GM19023 (cell line): ENCODE results near the gene ADI1.

Experiments used
- ATAC-seq: cut with Tn5 transposase; IDR thresholded peaks from one replicate; pipeline ENCODE4 v1.9.1; 2021; ENCODE audit warnings: mild to moderate bottlenecking, moderate library complexity; ENCODE audit not compliant: unreplicated experiment

Gene ADI1

GRCh38 chr2:3519255-3520205 lies at the start of gene ADI1:
TSS of gene ADI1 (minus strand) at chr2:3519531. CDS start at chr2:3519487, 44 bp downstream.
- ATAC-seq = peak; percentile 70

DNA sequence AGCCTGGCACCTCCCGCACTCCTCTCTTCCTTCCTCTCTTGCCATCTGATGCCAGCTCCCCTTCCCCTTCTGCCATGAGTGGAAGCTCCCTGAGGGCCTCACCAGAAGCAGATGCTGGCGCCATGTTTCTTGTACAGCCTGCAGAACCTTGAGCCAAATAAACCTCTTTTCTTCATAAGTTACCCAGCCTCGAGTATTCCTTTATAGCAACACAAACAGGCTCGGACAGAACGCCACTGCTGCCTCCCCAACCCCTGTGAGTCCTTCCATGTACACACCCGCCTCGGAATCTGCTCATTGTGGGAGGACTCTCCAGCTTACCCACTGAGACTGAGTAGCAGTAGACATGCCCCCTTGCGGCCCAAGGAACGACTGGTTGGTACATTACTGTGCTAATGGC lies 47.5 kb upstream of the ADI1 start:
- no peak for ATAC-seq

GRCh38 chr2:3565117-3565516 lies 45.8 kb upstream of the ADI1 start:
- no peak for ATAC-seq

GRCh38 chr2:3563521-3563976 lies 44.2 kb upstream of the ADI1 start:
- ATAC-seq = peak; percentile 44

DNA sequence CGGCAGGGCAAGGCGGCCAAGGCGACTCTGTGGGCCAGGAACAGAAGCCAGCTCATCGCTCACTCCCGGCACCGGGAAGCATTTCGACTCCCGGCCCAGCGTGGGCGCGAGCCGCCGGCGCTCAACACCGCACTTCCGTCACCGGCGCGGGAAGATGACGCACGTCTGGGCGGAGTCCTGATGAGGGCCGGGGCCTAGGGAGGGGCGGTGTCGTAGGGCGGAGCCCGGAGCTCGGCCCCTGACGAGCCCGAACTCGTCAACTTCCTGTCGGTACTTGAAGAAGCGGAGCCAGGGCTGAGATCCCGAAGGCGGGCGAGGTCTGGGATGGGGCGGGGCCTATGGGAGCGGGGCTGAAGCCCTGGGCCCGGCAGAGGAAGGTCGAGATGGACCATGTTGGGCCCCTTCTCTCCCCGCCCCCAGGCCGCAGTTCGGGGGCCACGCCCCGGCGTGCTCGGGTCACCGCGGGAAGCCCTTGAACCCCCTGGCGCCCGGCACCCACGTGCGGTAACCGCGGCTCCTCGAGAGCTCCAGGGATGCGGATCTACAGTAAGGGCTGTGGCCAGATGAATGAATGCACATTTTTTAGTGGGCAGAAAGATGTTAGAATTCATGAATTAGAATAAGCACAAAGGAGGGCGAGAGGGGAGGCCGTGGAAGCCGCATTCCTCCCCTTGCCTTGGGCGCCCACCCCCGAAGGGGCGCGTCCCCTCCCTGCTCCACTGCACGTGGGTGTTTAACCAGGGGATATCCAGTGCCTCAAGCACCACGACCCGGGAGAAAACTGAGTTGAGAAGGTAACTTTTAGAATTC lies 39.1 kb upstream of the ADI1 start, which contains the start of gene RNASEH1:
Gene RNASEH1 (minus strand): TSS at position 129 of the 810 bp plus-strand sequence. CDS start 73 bp downstream, at position 56.
- peak; percentile 94 for ATAC-seq

- ATAC-seq = peak; percentile 36
Observed at GRCh38 chr2:3557639-3558204, 38.4 kb upstream of the ADI1 start.

DNA sequence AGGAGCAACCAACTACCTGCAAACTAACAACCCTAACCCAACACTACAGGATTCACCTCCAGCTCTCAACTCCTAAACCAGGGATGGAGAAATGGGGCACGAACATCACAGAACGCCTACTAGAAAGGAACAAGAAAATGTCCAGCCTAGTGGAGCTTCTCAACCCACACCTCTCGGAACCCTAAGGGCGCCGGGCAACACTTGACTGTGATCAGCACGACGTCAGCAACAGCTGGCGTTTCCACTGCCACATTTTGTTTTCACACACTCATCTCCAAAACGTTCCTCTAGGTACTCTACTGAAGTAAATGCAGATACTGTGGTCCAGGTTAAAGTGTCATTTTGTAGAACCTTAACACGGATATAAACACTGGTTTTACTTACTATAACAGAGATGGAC lies 34.6 kb upstream of the ADI1 start:
- no peak for ATAC-seq

- no peak for ATAC-seq
Observed at GRCh38 chr2:3547915-3548314, 28.6 kb upstream of the ADI1 start.

DNA sequence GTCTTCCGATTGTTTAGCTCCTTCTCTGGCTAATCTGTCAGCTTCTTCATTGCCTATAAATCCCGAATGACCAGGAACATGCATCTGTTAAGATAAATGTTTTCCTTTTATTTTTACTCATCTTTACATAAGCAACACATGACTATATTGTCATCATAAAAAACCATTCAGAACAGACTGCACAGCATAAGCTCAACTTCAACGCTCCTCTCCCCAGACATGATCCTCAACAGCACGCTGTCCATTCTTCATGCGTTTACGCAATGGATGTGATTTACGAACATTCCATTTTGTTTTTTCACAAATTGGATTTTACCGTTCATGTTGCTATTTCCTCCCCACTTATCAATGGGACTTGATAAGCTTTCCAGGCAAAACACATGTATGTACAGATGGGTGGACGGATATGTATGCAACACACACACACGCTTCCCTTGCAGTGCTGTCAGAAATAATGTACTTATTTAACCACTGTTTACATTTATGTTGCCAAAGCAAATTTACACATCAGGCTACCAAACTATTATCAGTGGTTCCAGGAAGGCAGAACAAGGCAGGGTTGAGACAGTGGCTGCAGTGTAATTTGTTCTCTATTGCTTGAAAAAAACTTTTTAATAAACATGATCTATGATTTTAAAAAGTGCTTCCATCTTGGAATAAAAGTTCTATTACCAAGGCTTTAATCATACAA lies 26.6 kb upstream of the ADI1 start:
- no peak for ATAC-seq

- ATAC-seq = no peak
Observed at GRCh38 chr2:3543023-3543683, 23.8 kb upstream of the ADI1 start.

- ATAC-seq = no peak
Observed at GRCh38 chr2:3542107-3542506, 22.8 kb upstream of the ADI1 start.

- no peak for ATAC-seq
Observed at GRCh38 chr2:3539836-3540235, 20.5 kb upstream of the ADI1 start.

DNA sequence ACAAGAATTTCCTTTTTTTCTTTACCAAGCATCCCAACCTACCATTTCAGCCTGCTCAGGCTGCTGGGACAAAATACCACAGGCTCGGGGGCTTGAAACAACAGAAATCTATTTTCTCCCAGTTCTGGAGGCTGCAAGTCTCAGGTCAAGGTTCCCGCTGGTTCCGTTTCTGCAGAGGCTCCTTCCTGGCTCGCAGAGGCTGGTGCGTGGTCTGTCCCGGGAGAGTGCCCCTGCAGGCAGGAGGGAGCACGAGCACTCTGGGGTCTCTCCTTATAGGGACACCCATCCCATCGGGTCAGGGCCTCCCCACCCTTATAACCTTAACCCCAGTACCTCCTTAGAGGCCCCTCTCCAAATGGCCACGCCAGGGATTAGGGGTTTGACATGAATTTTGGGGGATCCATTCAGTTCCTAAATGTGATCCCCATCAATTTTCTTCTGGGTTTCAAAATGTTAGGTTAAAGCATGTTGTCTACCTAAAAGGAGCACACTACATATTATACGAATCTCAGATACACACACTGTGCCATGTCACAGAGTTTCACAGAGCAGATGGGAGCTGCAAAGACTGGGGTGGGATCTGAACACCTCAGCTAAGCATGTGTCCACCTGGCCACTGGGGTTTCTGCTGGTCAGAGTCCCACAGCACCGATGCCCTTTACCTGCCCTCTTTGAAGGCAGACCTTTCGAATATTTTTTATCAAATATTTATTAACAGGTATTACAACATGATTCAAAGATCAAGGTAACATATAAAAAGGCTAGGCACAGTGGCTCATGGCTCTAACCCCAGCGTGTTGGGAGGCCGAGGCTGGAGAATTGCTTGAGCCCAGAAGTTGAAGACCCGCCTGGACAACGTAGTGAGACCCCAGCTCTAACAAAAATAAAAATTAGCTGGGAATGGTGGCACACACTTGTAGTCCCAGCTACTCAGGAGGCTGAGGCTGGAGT lies 17.6 kb upstream of the ADI1 start:
- ATAC-seq = no peak

GRCh38 chr2:3535794-3536681 lies 16.7 kb upstream of the ADI1 start:
- ATAC-seq = peak; percentile 63

- no peak for ATAC-seq
Observed at GRCh38 chr2:3535467-3535793, 16.1 kb upstream of the ADI1 start.

DNA sequence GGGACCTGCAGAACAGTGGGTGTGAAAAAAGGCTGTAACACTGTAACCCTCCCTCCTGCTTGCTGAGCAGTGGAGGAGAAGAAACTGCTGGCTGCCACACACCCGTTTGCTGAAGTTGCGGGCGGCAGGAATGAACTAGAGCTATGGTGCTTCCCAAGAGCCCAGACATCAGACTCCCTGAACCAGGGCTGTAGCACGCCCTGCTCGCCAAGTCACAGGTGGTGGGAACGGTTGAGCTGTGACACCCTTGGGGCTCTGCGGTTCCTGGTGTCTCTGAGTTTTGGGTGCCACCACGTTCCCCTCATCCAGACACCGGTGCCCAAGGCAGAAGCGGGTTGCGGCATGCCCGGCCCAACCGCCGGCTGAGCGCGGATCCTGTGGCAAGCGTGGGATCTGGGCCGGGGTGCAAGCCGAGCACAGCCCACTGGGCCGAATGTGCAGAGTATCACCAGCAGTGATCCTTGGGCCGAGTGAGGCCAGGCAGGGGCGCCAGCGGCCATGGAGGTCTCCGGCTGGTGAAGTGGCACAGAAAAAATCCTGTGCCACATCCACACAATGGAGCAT lies 15.0 kb upstream of the ADI1 start:
- ATAC-seq = no peak

DNA sequence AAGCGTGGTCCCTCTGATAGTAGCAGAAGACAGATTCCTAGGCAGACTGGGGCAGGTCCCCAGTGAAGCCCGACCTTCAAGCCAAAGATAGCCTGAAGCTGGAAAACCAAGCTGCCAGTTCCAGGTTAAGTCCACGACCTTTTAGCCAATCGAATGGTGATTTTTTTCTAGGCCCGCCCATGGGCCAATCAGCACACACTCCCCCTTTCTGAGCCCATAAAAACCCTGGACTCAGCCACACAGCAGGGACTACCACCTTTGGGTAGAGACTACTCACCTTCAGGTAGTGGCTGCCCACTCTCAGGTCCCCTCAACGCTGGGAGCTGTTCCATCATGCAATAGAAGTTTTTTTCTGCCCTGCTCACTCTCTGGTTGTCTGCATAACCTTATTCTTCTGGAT lies 14.5 kb upstream of the ADI1 start:
- ATAC-seq = no peak

DNA sequence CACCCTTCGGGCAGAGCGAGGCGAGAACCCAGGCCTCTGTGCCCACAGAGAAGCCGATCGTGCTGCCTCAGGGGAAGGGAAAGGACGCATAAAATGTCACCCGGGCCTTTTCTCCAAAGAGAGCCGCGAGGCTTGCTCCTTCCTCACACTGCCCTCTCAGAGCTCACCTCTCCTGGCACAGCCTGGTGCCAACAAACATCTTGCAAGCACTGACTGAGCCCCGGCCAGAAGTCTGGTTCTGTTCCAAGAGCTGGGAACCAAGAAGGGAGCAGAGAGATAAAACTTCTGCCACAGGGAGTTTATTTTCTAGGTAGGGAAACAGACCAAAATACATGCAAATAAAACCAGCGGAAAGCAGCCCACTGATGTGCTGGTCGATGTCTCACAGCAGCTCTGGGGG lies 13.6 kb upstream of the ADI1 start:
- ATAC-seq = no peak
